SK-N-SH treated with all-trans-retinoic acid at 6 μM for 48 hours (cell line): ENCODE data around the gene CCDC85B.

Experiments used
- ATAC-seq: fragments of 200-7000 bp; cut with Tn5 transposase; 3 replicates; pipeline ENCODE4 v1.9.1; 2020; ENCODE audit warnings: mild to moderate bottlenecking, moderate library complexity
- BACH2 ChIP-seq: fragments of 250-450 bp; sonication (Bioruptor Pico); IDR thresholded peaks from 2 replicates; pipeline ENCODE4 v1.9.0; 2021; ENCODE audit warnings: mild to moderate bottlenecking, borderline replicate concordance
- CREB5 ChIP-seq: fragments of 250-450 bp; sonication (Bioruptor Pico); IDR thresholded peaks from 2 replicates; pipeline ENCODE4 v1.5.1; 2020; ENCODE audit warnings: low read depth, mild to moderate bottlenecking, moderate library complexity
- CSDC2 ChIP-seq: fragments of 250-450 bp; sonication (Bioruptor Pico); IDR thresholded peaks from 2 replicates; pipeline ENCODE4 v1.5.0; 2020; ENCODE audit warnings: mild to moderate bottlenecking, moderate library complexity
- ESRRG ChIP-seq: fragments of 250-450 bp; sonication (Bioruptor Pico); IDR thresholded peaks from 2 replicates; pipeline ENCODE4 v1.6.1; 2021; ENCODE audit warnings: mild to moderate bottlenecking
- GLIS3 ChIP-seq: fragments of 250-450 bp; sonication (Bioruptor Pico); IDR thresholded peaks from 2 replicates; pipeline ENCODE4 v1.5.0; 2020; ENCODE audit warnings: mild to moderate bottlenecking, moderate library complexity
- ISL1 ChIP-seq: fragments of 250-450 bp; sonication (Bioruptor Pico); IDR thresholded peaks from 2 replicates; pipeline ENCODE4 v2.1.2; 2022; ENCODE audit warnings: mild to moderate bottlenecking, moderate library complexity
- OSR1 ChIP-seq: fragments of 250-450 bp; sonication (Bioruptor Pico); IDR thresholded peaks from 2 replicates; pipeline ENCODE4 v1.8.0; 2022; ENCODE audit warnings: moderate library complexity, mild to moderate bottlenecking, inconsistent platforms
- PATZ1 ChIP-seq: fragments of 250-450 bp; sonication (Bioruptor Pico); IDR thresholded peaks from 2 replicates; pipeline ENCODE4 v1.8.0; 2020; ENCODE audit warnings: mild to moderate bottlenecking, moderate library complexity, borderline replicate concordance
- POU6F1 ChIP-seq: fragments of 250-450 bp; sonication (Bioruptor Pico); IDR thresholded peaks from 2 replicates; pipeline ENCODE4 v1.8.0; 2021; ENCODE audit warnings: low read depth, mild to moderate bottlenecking, moderate library complexity, borderline replicate concordance
- PPARA ChIP-seq: fragments of 250-450 bp; sonication (Bioruptor Pico); IDR thresholded peaks from 2 replicates; pipeline ENCODE4 v1.5.0; 2020; ENCODE audit warnings: mild to moderate bottlenecking, borderline replicate concordance
- SNAI2 ChIP-seq: fragments of 250-450 bp; sonication (Bioruptor Pico); IDR thresholded peaks from 2 replicates; pipeline ENCODE4 v1.5.0; 2020; ENCODE audit warnings: mild to moderate bottlenecking, moderate library complexity
- TCF4 ChIP-seq: fragments of 250-450 bp; sonication (Bioruptor Pico); IDR thresholded peaks from 2 replicates; pipeline ENCODE4 v1.8.0; 2021; ENCODE audit warnings: mild to moderate bottlenecking, moderate library complexity, borderline replicate concordance
- TSHZ2 ChIP-seq: fragments of 250-450 bp; sonication (Bioruptor Pico); IDR thresholded peaks from 2 replicates; pipeline ENCODE4 v1.5.0; 2020; ENCODE audit warnings: mild to moderate bottlenecking, moderate library complexity
- ZC3H10 ChIP-seq: fragments of 250-450 bp; sonication (Bioruptor Pico); IDR thresholded peaks from 2 replicates; pipeline ENCODE4 v1.5.1; 2021; ENCODE audit warnings: mild to moderate bottlenecking, moderate library complexity
- ZFP3 ChIP-seq: fragments of 250-450 bp; sonication (Bioruptor Pico); IDR thresholded peaks from 2 replicates; pipeline ENCODE4 v1.5.0; 2020; ENCODE audit warnings: mild to moderate bottlenecking, moderate library complexity
- ZFP30 ChIP-seq: fragments of 450-650 bp; formaldehyde crosslinking; IDR thresholded peaks from 2 replicates; pipeline ENCODE4 v1.5.0; 2022; ENCODE audit warnings: mild to moderate bottlenecking, moderate library complexity
- ZNF565 ChIP-seq: fragments of 450-650 bp; formaldehyde crosslinking; conservative IDR thresholded peaks from 2 replicates; pipeline ENCODE4 v1.5.0; 2020; ENCODE audit warnings: low read depth, mild to moderate bottlenecking, moderate library complexity
- ZNF70 ChIP-seq: fragments of 450-650 bp; formaldehyde crosslinking; IDR thresholded peaks from 2 replicates; pipeline ENCODE4 v1.5.0; 2020; ENCODE audit warnings: mild to moderate bottlenecking, moderate library complexity
- ZNF8 ChIP-seq: fragments of 450-650 bp; formaldehyde crosslinking; IDR thresholded peaks from 2 replicates; pipeline ENCODE4 v1.5.0; 2020; ENCODE audit warnings: mild to moderate bottlenecking, moderate library complexity
- TF ChIP-seq, protein P1 (sequence below): fragments of 250-450 bp; sonication (Bioruptor Pico); IDR thresholded peaks from 2 replicates; pipeline ENCODE4 v1.5.1; 2021; ENCODE audit warnings: mild to moderate bottlenecking, moderate library complexity

Gene CCDC85B

DNA sequence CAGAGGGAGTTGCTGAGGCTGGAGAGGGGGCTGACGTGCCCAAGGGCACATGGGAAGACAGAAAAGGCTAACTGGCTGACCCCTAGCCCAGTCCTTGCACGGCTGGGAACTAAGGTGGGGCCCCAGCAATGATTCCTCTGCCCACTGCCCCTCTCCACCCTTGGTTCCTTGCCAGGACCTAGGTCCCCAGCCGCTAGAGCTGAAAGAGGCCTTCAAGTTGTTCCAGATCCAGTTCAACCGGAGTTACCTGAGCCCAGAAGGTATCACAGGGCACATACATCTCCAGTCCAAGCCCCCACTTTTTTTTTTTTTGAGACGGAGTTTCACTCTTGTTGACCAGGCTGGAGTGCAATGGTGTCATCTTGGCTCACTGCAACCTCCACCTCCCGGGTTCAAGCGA, 10.4 kb upstream of the CCDC85B start:
- ATAC-seq: no peak
- no peak for TF ChIP-seq GLIS3 (CRISPR knock-in tag)
- no peak for TF ChIP-seq ZNF70
- TF ChIP-seq TSHZ2 (CRISPR knock-in tag): no peak
- TF ChIP-seq ZFP3 (CRISPR knock-in tag): no peak
- no peak for TF ChIP-seq POU6F1 (CRISPR knock-in tag)
- TF ChIP-seq ZC3H10: no peak
- TF ChIP-seq PPARA (CRISPR knock-in tag): no peak
- TF ChIP-seq ESRRG (CRISPR knock-in tag): no peak
- no peak for TF ChIP-seq CSDC2 (CRISPR knock-in tag)
- TF ChIP-seq ZNF8 (CRISPR knock-in tag): no peak
- TF ChIP-seq ISL1 (CRISPR knock-in tag): no peak
- TF ChIP-seq PATZ1 (CRISPR knock-in tag): no peak
- TF ChIP-seq ZFP30 (CRISPR knock-in tag): no peak

- TF ChIP-seq ZFP3 (CRISPR knock-in tag): no peak
- no peak for TF ChIP-seq BACH2
- TF ChIP-seq, protein P1, sequence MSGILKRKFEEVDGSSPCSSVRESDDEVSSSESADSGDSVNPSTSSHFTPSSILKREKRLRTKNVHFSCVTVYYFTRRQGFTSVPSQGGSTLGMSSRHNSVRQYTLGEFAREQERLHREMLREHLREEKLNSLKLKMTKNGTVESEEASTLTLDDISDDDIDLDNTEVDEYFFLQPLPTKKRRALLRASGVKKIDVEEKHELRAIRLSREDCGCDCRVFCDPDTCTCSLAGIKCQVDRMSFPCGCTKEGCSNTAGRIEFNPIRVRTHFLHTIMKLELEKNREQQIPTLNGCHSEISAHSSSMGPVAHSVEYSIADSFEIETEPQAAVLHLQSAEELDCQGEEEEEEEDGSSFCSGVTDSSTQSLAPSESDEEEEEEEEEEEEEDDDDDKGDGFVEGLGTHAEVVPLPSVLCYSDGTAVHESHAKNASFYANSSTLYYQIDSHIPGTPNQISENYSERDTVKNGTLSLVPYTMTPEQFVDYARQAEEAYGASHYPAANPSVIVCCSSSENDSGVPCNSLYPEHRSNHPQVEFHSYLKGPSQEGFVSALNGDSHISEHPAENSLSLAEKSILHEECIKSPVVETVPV: no peak
- no peak for TF ChIP-seq ISL1 (CRISPR knock-in tag)
- no peak for TF ChIP-seq POU6F1 (CRISPR knock-in tag)
- no peak for TF ChIP-seq SNAI2 (CRISPR knock-in tag)
- TF ChIP-seq PPARA (CRISPR knock-in tag): no peak
- TF ChIP-seq ZNF70: no peak
- TF ChIP-seq ZNF8 (CRISPR knock-in tag): no peak
- TF ChIP-seq TSHZ2 (CRISPR knock-in tag): no peak
- TF ChIP-seq ZNF565 (CRISPR knock-in tag): no peak
- no peak for TF ChIP-seq TCF4
- no peak for TF ChIP-seq OSR1 (CRISPR knock-in tag)
- TF ChIP-seq CREB5 (CRISPR knock-in tag): no peak
- ATAC-seq: no peak
Observed at GRCh38 chr11:65880844-65881421, 9.5 kb upstream of the CCDC85B start.
